Cerebellar nuclear complex (tissue), 1 donor: Measurements from ENCODE around the gene RETREG1.

Source experiments
- DNase-seq, 2 experiments: peaks; one replicate each; lab custom pipeline; 2025; lab: John Stamatoyannopoulos, UW

The RETREG1 gene

GRCh38 chr5:16524286-16524685 is 92.5 kb downstream of the RETREG1 start:
- no peak for DNase-seq

GRCh38 chr5:16521521-16522483 is 95.0 kb downstream of the RETREG1 start:
- DNase-seq: no peak

GRCh38 chr5:16520841-16521240 is 96.0 kb downstream of the RETREG1 start:
- DNase-seq: no peak

- no peak for DNase-seq
These were observed 97.4 kb downstream of the RETREG1 start for GRCh38 chr5:16519435-16519834.

GRCh38 chr5:16518606-16519005 is 98.2 kb downstream of the RETREG1 start:
- DNase-seq: no peak

- DNase-seq: no peak
These were observed 101.3 kb downstream of the RETREG1 start for GRCh38 chr5:16515532-16515931.

GRCh38 chr5:16510098-16510497 is 106.7 kb downstream of the RETREG1 start:
- DNase-seq: no peak

GRCh38 chr5:16508730-16509531 is 107.9 kb downstream of the RETREG1 start:
- DNase-seq: peak; percentile 67 to 76

- DNase-seq: no peak
These were observed 109.1 kb downstream of the RETREG1 start for GRCh38 chr5:16507716-16508115.

- no peak for DNase-seq
These were observed 110.9 kb downstream of the RETREG1 start for GRCh38 chr5:16505904-16506303.

- no peak for DNase-seq
These were observed 111.5 kb downstream of the RETREG1 start for GRCh38 chr5:16505140-16505891.

GRCh38 chr5:16504571-16504970 is 112.2 kb downstream of the RETREG1 start:
- DNase-seq: no peak

- DNase-seq: no peak
These were observed 113.9 kb downstream of the RETREG1 start for GRCh38 chr5:16502866-16503265.

- no peak for DNase-seq
These were observed 116.8 kb downstream of the RETREG1 start for GRCh38 chr5:16500024-16500423.

- DNase-seq: no peak
These were observed 119.3 kb downstream of the RETREG1 start for GRCh38 chr5:16497546-16497945.

- no peak for DNase-seq
These were observed 123.5 kb downstream of the RETREG1 start for GRCh38 chr5:16493261-16493660.

GRCh38 chr5:16492398-16493140 is 124.2 kb downstream of the RETREG1 start:
- DNase-seq: no peak

GRCh38 chr5:16490911-16491310 is 125.9 kb downstream of the RETREG1 start:
- no peak for DNase-seq

- DNase-seq: peak in 1 of 2 experiments; percentile 43
These were observed 127.4 kb downstream of the RETREG1 start for GRCh38 chr5:16489322-16489791.

- no peak for DNase-seq
These were observed 129.3 kb downstream of the RETREG1 start for GRCh38 chr5:16487456-16487855.

GRCh38 chr5:16486711-16487111 is 130.1 kb downstream of the RETREG1 start:
- DNase-seq: no peak
